Retinal pigment epithelial cell (primary cell): ENCODE results near the gene TTC7B.
"Not testable (repeated sequence)": the region's sequence is repeated elsewhere in the genome, so short reads cannot be mapped to it uniquely, and the experiment has no call there.

Source experiments
- DNase-seq: peaks from one replicate; pipeline ENCODE4 v3.0.0-alpha.2; 2010; ENCODE audit warnings: low read depth
- H3K4me3 ChIP-seq: 2 replicates; pipeline ENCODE4 v1.5.1; 2011; ENCODE audit warnings: mild to moderate bottlenecking, low read length, control low read depth, moderate library complexity
- CTCF ChIP-seq: conservative IDR thresholded peaks from 2 replicates; pipeline ENCODE4 v1.5.1; 2011; ENCODE audit warnings: low read depth, low read length, control low read depth, inconsistent platforms

TTC7B gene

GRCh38 chr14:90851327-90852036 lies 35.3 kb upstream of the TTC7B start:
- no peak overlapping the region for H3K4me3 ChIP-seq
- TF ChIP-seq CTCF = no peak
- DNase-seq = no peak

GRCh38 chr14:90850487-90850886 lies 34.3 kb upstream of the TTC7B start:
- peak; percentile 37 for DNase-seq
- TF ChIP-seq CTCF = no peak

GRCh38 chr14:90849787-90850444 lies 33.7 kb upstream of the TTC7B start:
- no peak for DNase-seq
- no peak for TF ChIP-seq CTCF
- H3K4me3 ChIP-seq = no peak overlapping the region

More at GRCh38 chr14:90850487-90850886, 34.3 kb upstream of the TTC7B start:
- H3K4me3 ChIP-seq = no peak overlapping the region

DNA sequence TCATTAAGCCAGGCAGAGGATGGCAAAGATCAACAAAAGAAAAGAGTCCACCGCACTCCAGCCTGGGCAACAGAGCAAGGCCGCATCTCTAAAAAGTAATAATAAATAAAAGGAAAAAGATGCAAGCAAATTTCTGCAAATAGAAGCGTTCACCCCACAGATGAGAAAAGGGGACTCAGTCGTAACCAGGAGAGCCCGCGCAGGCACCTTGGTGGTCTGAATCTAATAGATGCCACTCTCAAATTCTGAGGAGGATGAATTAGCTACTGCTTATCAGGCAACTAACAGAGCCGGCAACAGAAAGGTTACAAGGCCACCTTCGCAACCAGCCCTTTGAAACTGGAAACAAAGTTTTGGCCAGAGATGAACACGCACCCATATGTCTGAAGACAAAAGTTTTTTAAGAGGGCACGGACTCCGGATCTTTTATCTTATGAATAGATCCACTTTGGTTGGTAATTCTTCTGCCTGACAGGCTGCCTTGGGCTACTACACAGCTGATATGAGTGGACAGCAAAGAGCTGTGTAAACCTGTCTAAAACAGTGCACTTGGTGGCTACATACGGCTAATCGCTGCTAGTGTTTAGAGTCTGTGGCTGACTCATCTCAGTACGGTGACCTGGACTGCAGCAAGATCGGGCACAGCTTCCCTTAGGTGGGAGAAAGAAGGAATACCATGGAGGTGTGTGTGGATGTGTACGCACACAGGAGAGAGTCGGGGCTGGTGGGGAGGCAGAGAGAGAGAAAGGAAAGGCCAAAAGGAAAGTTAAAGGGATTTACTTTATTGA lies 32.9 kb upstream of the TTC7B start:
- TF ChIP-seq CTCF = no peak
- H3K4me3 ChIP-seq = no peak overlapping the region
- no peak for DNase-seq

DNA sequence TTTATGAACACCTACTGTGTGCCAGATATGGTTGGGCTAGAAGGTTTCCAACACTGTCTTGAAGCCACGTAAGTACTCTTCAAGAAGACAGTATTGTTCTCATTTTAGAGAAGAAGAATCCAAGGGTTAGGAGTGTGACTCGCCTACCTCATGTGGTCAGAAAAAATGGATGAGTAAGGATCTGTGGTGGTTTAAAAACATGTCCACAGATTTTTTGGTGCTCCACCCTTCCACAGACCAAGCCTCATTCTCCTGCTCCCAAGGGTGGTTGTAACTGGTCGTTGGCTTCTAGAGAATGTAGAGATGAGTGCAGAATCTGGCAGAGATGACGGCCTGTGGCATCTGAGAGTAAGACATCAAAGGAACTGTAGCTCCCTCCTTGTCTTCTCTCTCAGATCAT lies 30.3 kb upstream of the TTC7B start:
- no peak for DNase-seq
- no peak for TF ChIP-seq CTCF

DNA sequence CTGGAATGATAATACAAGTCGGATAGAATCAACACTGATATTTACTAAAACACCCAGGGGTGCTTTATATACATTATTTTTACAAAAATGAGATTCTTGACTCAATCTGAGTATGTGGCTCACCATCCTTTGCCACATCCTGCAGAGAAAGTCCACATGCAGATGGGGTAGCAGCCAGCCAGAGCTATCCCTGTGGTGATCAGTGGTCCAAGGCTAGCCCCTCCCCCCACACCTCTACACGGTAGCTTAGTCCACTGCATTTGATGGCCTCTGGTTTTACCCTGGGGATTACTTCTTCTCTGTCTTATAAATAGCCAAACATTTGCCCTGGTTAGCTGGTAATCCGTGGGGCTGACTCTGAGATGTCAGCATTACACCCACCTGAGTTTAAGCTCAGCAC lies 28.1 kb upstream of the TTC7B start:
- no peak for TF ChIP-seq CTCF
- no peak for DNase-seq

More for the DNA sequence above, 30.3 kb upstream of the TTC7B start:
- H3K4me3 ChIP-seq = no peak overlapping the region

DNA sequence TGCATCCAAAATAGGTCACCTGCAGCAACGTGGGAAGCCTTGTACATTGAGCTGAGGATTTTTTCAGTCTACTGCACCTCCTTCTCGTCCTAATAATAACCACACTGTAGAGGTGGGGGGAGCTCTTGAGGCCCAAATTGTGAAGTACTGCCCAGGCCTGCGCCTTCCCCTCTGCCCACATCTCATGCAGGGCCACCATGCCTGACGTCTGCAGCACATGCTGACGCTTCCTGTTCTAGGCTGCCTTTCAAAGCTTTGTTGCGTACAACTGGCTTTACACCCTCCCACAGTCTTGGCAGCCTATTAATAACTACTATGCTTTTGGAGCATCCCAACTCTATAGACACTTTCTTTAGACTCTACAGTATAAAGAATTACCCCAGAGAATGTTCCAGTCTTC lies 26.5 kb upstream of the TTC7B start:
- H3K4me3 ChIP-seq = no peak overlapping the region
- DNase-seq = no peak
- no peak for TF ChIP-seq CTCF

More for the DNA sequence above, 28.1 kb upstream of the TTC7B start:
- H3K4me3 ChIP-seq = no peak overlapping the region

- not testable (repeated sequence) for DNase-seq, H3K4me3 ChIP-seq
Observed at GRCh38 chr14:90840667-90841066, 24.4 kb upstream of the TTC7B start.
